ENCODE results near the gene PADI1. TPM values are rescaled to one million over a fixed set of nuclear protein-coding genes. Genes with fewer than 3 reads are reported as not detected.

The PADI1 gene
- total RNA-seq, 1 experiment from 2014 or later: 0.37 TPM

DNA sequence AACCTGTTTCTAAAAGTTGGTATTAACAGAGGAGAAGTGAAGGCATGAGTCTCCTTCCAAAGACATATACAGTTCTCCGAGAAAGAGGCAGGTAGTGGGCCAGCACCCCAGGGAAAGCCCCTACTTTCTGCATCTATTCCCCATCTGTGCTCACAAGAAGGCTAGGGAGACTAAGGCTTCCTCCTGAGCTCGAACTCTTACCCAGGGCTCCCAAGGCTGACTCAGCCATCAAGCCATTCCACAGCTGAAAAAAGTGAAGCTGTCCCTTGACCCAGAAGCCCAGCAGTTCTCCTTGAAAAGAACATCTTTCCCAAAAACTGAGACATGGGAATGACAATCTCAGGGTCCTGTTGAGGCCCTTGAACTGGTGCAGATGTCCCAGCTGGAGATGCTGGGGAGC lies 42.0 kb downstream of the PADI1 start:
- Histone ChIP-seq H3K9ac (ENCODE audit: low read length) (no peak overlapping the region), H3K4me1 (ENCODE audit: control insufficient read depth in 1 of 2, insufficient read depth in 2 of 2, low read length in 2 of 2) (peaks cover 28 to 56% of the 10 kb centered on the region in 2 experiments), H2AFZ (ENCODE audit: low read depth, low read length, poor library complexity, severe bottlenecking) (no peak overlapping the region), H3K27me3 (ENCODE audit: insufficient read depth, low read length) (no peaks in the 10 kb centered on the region), H3K36me3 (ENCODE audit: control insufficient read depth in 1 of 2, insufficient read depth in 2 of 2, low read length in 2 of 2) (no peaks in the 10 kb centered on the region), H3K4me2 (ENCODE audit: low read length) (0 out of 2 replicates have a peak overlapping the region, but pooled peaks have one; percentile 19), H3K9me3 (ENCODE audit: control insufficient read depth in 1 of 2, insufficient read depth in 1 of 2, low read depth in 1 of 2, low read length in 2 of 2) (no peaks in the 10 kb centered on the region), H3K9me2 (ENCODE audit: insufficient read depth) (no peaks in the 10 kb centered on the region), H3K79me2 (ENCODE audit: insufficient read depth, low read length) (no peaks in the 10 kb centered on the region), H4K20me1 (ENCODE audit: insufficient read depth) (no peaks in the 10 kb centered on the region), H3K27ac (ENCODE audit: low read depth, low read length) (no peak overlapping the region), H3K4me3 (replicated peaks in 1 of 2; ENCODE audit: low read depth in 1 of 2, low read length in 2 of 2) (no peak overlapping the region)
- ChIA-PET CTCF (interaction anchor here (1.1 to 3.6 kb wide), 4 partner anchors 10 to 121 kb away, joined by 3 to 14 read pairs (median 4); no protein-coding TSS in a partner anchor), RAD21 (ENCODE audit: low non-redundant PET in 1 of 2, low total read pairs in 2 of 2, uncharacterized antibody in 2 of 2, unreplicated experiment in 2 of 2) (no interaction called here), POLR2A (interaction anchor here (0.9 kb wide), 1 partner anchor 10 kb away, joined by 3 read pairs; no protein-coding TSS in a partner anchor)
- intact Hi-C loops (cut with micrococcal nuclease): no loop called here
- TF ChIP-seq POLR2A (IDR thresholded peaks at IDR 0.05; ENCODE audit: borderline replicate concordance, extremely low read depth, insufficient read depth, insufficient read length) (no peak), SIN3A (IDR thresholded peaks at IDR 0.05; ENCODE audit: low read depth) (no peak), SRF (IDR thresholded peaks at IDR 0.05; ENCODE audit: low read depth) (no peak), CEBPB (IDR thresholded peaks at IDR 0.05; ENCODE audit: low read depth) (no peak), ZFX (IDR thresholded peaks at IDR 0.05) (no peak), ELF1 (IDR thresholded peaks at IDR 0.05; ENCODE audit: borderline replicate concordance, low read depth) (no peak), YY1 (IDR thresholded peaks at IDR 0.05; ENCODE audit: extremely low read depth, insufficient replicate concordance, low read depth, low read length) (no peak), ATF3 (IDR thresholded peaks at IDR 0.05) (no peak)
- no peak for ATAC-seq
- DNase-seq (ENCODE audit: low read depth, low spot score): no peak
- BruUV-seq (replicated peaks): no TSS peak

GRCh38 chr1:17248781-17249180 lies 43.9 kb downstream of the PADI1 start, which contains the start of gene PADI3:
PADI3 (plus strand) TSS chr1:17249098; CDS start chr1:17249138, 40 bp downstream.
- Histone ChIP-seq H3K36me3 (ENCODE audit: control insufficient read depth in 1 of 2, insufficient read depth in 2 of 2, low read length in 2 of 2) (no peaks in the 10 kb centered on the region), H3K4me2 (ENCODE audit: low read length) (peak within 1 kb of the TSS; percentile 8), H3K79me2 (ENCODE audit: insufficient read depth, low read length) (no peaks in the 10 kb centered on the region), H2AFZ (ENCODE audit: low read depth, low read length, poor library complexity, severe bottlenecking) (peak within 1 kb of the TSS; percentile 48), H3K27me3 (ENCODE audit: insufficient read depth, low read length) (no peaks in the 10 kb centered on the region), H3K9me2 (ENCODE audit: insufficient read depth) (no peaks in the 10 kb centered on the region), H3K4me3 (replicated peaks in 1 of 2; ENCODE audit: low read depth in 1 of 2, low read length in 2 of 2) (no peak within 1 kb of the TSS), H3K4me1 (ENCODE audit: control insufficient read depth in 1 of 2, insufficient read depth in 2 of 2, low read length in 2 of 2) (peaks cover 34 to 63% of the 10 kb centered on the region in 2 experiments), H3K27ac (ENCODE audit: low read depth, low read length) (no peak within 1 kb of the TSS; the same call in 1 of the 2 replicates), H3K9me3 (ENCODE audit: control insufficient read depth in 1 of 2, insufficient read depth in 1 of 2, low read depth in 1 of 2, low read length in 2 of 2) (no peaks in the 10 kb centered on the region), H3K9ac (ENCODE audit: low read length) (no peak within 1 kb of the TSS), H4K20me1 (ENCODE audit: insufficient read depth) (no peaks in the 10 kb centered on the region)
- BruUV-seq (replicated peaks): no TSS peak
- DNase-seq (ENCODE audit: low read depth, low spot score) (no peak), ATAC-seq (peak; percentile 59)
- POLR2A ChIA-PET: interaction anchor here (1.2 to 2.0 kb wide), 3 partner anchors 8 to 10 kb away, joined by 4 to 8 read pairs (median 6); no protein-coding TSS in a partner anchor
- intact Hi-C loops (cut with micrococcal nuclease): no loop called here
- TF ChIP-seq POLR2A (IDR thresholded peaks at IDR 0.05; ENCODE audit: borderline replicate concordance, extremely low read depth, insufficient read depth, insufficient read length) (peak; percentile 21), ZBTB33 (IDR thresholded peaks at IDR 0.05; ENCODE audit: extremely low read depth, insufficient replicate concordance, low read length) (no peak)
- CTCF ChIA-PET: interaction anchor here (0.7 to 3.6 kb wide), 3 partner anchors 11 to 123 kb away, joined by 3 to 14 read pairs (median 3); no protein-coding TSS in a partner anchor
- RAD21 ChIA-PET (ENCODE audit: low non-redundant PET in 1 of 2, low total read pairs in 2 of 2, uncharacterized antibody in 2 of 2, unreplicated experiment in 2 of 2): interaction anchor here in 1 of 2 experiments (0.7 kb wide), 1 partner anchor 9 kb away, joined by 4 read pairs; no protein-coding TSS in a partner anchor
